HEK293 (cell line): ENCODE data around the gene TRIM36.

Experiments
- CTCF ChIA-PET: fragments of 350-600 bp; formaldehyde crosslinking; extraction: SDS; loops from one replicate; lab custom pipeline; 2021; ENCODE audit warnings: antibody characterized with exemption; lab: Yijun Ruan, JAX
- POLR2A ChIA-PET: fragments of 300-600 bp; formaldehyde crosslinking; extraction: SDS; loops from one replicate; lab custom pipeline; 2020; ENCODE audit warnings: antibody characterized with exemption, inconsistent platforms; lab: Yijun Ruan, JAX
- H3K27ac ChIP-seq: fragments of 200-500 bp; sonication (Bioruptor generic); 2 replicates; pipeline ENCODE4 v1.5.1; 2014; ENCODE audit warnings: low read depth, low read length, control low read depth, inconsistent platforms; ENCODE audit errors: extremely low read depth
- H3K36me3 ChIP-seq, 2 experiments: fragments of 200-500 bp in 1 of 2; sonication (Bioruptor generic) in 1 of 2; 1 replicate in 1 of 2; 2 replicates in 1 of 2; pipeline ENCODE4 v1.5.1; 2014 to 2017; ENCODE audit warnings: inconsistent platforms in 2 of 2, low read length in 2 of 2; ENCODE audit not compliant: control insufficient read depth in 2 of 2, insufficient read depth in 1 of 2
- H3K4me1 ChIP-seq: fragments of 200-500 bp; sonication (Bioruptor generic); 2 replicates; pipeline ENCODE4 v1.5.1; 2014; ENCODE audit warnings: mild to moderate bottlenecking, low read length, inconsistent platforms; ENCODE audit not compliant: control insufficient read depth, insufficient read depth
- H3K4me3 ChIP-seq: 2 replicates; pipeline ENCODE4 v1.5.1; 2011; ENCODE audit warnings: low read depth, mild to moderate bottlenecking, control low read depth, low read length, moderate library complexity
- H3K9me3 ChIP-seq: fragments of 200-500 bp; sonication (Bioruptor generic); 2 replicates; pipeline ENCODE4 v1.5.1; 2014; ENCODE audit warnings: low read depth, low read length, inconsistent platforms; ENCODE audit not compliant: control insufficient read depth, insufficient read depth
- GLIS1 ChIP-seq: fragments of 450-650 bp; formaldehyde crosslinking; IDR thresholded peaks from 2 replicates; pipeline ENCODE4 v1.5.1; 2016; ENCODE audit warnings: missing biosample characterization, missing genetic modification characterization
- HOXA7 ChIP-seq: sonication (generic); formaldehyde crosslinking; IDR thresholded peaks from 2 replicates; pipeline ENCODE4 v1.8.1; 2022; ENCODE audit warnings: missing genetic modification reagents, borderline replicate concordance
- KLF10 ChIP-seq: fragments of 450-650 bp; IDR thresholded peaks from 2 replicates; pipeline ENCODE4 v1.5.1; 2018; ENCODE audit warnings: missing biosample characterization, mild to moderate bottlenecking, missing genetic modification characterization
- KLF9 ChIP-seq: fragments of 450-650 bp; formaldehyde crosslinking; IDR thresholded peaks from 2 replicates; pipeline ENCODE4 v1.5.1; 2016; ENCODE audit warnings: missing biosample characterization, missing genetic modification characterization, low read depth
- OVOL3 ChIP-seq: fragments of 450-650 bp; formaldehyde crosslinking; IDR thresholded peaks from 2 replicates; pipeline ENCODE4 v1.5.1; 2016; ENCODE audit warnings: missing biosample characterization, missing genetic modification characterization
- PRDM6 ChIP-seq: fragments of 450-650 bp; formaldehyde crosslinking; IDR thresholded peaks from 2 replicates; pipeline ENCODE4 v1.5.1; 2017; ENCODE audit warnings: missing biosample characterization, missing genetic modification characterization
- ZNF114 ChIP-seq: fragments of 450-650 bp; formaldehyde crosslinking; IDR thresholded peaks from 2 replicates; pipeline ENCODE4 v1.5.0; 2017; ENCODE audit warnings: missing biosample characterization, missing genetic modification characterization
- ZNF248 ChIP-seq: fragments of 450-650 bp; formaldehyde crosslinking; IDR thresholded peaks from 2 replicates; pipeline ENCODE4 v1.5.1; 2017; ENCODE audit warnings: missing biosample characterization, missing genetic modification characterization
- ZNF341 ChIP-seq: fragments of 450-650 bp; formaldehyde crosslinking; IDR thresholded peaks from 2 replicates; pipeline ENCODE4; 2016; ENCODE audit warnings: low read depth, missing biosample characterization, missing genetic modification characterization
- ZNF549 ChIP-seq: fragments of 450-650 bp; IDR thresholded peaks from 2 replicates; pipeline ENCODE4 v1.5.1; 2018; ENCODE audit warnings: missing biosample characterization, missing genetic modification characterization, mild to moderate bottlenecking, inconsistent platforms, moderate library complexity
- ZNF555 ChIP-seq: fragments of 450-650 bp; formaldehyde crosslinking; conservative IDR thresholded peaks from 2 replicates; pipeline ENCODE4 v1.5.1; 2017; ENCODE audit warnings: missing biosample characterization, mild to moderate bottlenecking, missing genetic modification characterization, inconsistent platforms
- ZNF639 ChIP-seq: fragments of 450-650 bp; formaldehyde crosslinking; IDR thresholded peaks from 2 replicates; pipeline ENCODE4 v1.5.1; 2016; ENCODE audit warnings: missing biosample characterization, missing genetic modification characterization
- ZNF658 ChIP-seq: fragments of 450-650 bp; formaldehyde crosslinking; IDR thresholded peaks from 2 replicates; pipeline ENCODE4; 2016; ENCODE audit warnings: missing biosample characterization, missing genetic modification characterization
- ZNF707 ChIP-seq: fragments of 450-650 bp; formaldehyde crosslinking; IDR thresholded peaks from 2 replicates; pipeline ENCODE4 v1.5.1; 2016; ENCODE audit warnings: missing biosample characterization, missing genetic modification characterization
- ZNF785 ChIP-seq: fragments of 450-650 bp; formaldehyde crosslinking; IDR thresholded peaks from 2 replicates; pipeline ENCODE4 v1.5.1; 2016; ENCODE audit warnings: missing biosample characterization, missing genetic modification characterization
- TF ChIP-seq, protein P1 (sequence below): fragments of 450-650 bp; formaldehyde crosslinking; IDR thresholded peaks from 2 replicates; pipeline ENCODE4 v1.5.1; 2016; ENCODE audit warnings: missing biosample characterization, missing genetic modification characterization
- TF ChIP-seq, protein P2 (sequence below): fragments of 450-650 bp; formaldehyde crosslinking; IDR thresholded peaks from 2 replicates; pipeline ENCODE4 v1.5.1; 2016; ENCODE audit warnings: missing biosample characterization, missing genetic modification characterization, low read depth

The TRIM36 gene

GRCh38 chr5:115196161-115196560, 26.5 kb upstream of the TRIM36 start (continued):
- TF ChIP-seq ZNF639 (tag by site-specific recombination) (no peak), GLIS1 (tag by site-specific recombination) (no peak)
- TF ChIP-seq, protein P1, sequence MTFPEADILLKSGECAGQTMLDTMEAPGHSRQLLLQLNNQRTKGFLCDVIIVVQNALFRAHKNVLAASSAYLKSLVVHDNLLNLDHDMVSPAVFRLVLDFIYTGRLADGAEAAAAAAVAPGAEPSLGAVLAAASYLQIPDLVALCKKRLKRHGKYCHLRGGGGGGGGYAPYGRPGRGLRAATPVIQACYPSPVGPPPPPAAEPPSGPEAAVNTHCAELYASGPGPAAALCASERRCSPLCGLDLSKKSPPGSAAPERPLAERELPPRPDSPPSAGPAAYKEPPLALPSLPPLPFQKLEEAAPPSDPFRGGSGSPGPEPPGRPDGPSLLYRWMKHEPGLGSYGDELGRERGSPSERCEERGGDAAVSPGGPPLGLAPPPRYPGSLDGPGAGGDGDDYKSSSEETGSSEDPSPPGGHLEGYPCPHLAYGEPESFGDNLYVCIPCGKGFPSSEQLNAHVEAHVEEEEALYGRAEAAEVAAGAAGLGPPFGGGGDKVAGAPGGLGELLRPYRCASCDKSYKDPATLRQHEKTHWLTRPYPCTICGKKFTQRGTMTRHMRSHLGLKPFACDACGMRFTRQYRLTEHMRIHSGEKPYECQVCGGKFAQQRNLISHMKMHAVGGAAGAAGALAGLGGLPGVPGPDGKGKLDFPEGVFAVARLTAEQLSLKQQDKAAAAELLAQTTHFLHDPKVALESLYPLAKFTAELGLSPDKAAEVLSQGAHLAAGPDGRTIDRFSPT (tag by site-specific recombination), result no peak

GRCh38 chr5:115194676-115195075, 25.0 kb upstream of the TRIM36 start:
- Histone ChIP-seq H3K9me3 (no peaks in the 10 kb centered on the region; the same call in 1 of the 2 replicates), H3K27ac (no peak overlapping the region), H3K4me1 (no peaks in the 10 kb centered on the region), H3K4me3 (no peak overlapping the region), H3K36me3 (no peaks in the 10 kb centered on the region)
- POLR2A ChIA-PET, result no interaction called here
- TF ChIP-seq ZNF341 (tag by site-specific recombination) (no peak), ZNF658 (tag by site-specific recombination) (no peak), ZNF549 (tag by site-specific recombination) (no peak), ZNF555 (tag by site-specific recombination) (no peak)
- CTCF ChIA-PET, result no interaction called here

DNA sequence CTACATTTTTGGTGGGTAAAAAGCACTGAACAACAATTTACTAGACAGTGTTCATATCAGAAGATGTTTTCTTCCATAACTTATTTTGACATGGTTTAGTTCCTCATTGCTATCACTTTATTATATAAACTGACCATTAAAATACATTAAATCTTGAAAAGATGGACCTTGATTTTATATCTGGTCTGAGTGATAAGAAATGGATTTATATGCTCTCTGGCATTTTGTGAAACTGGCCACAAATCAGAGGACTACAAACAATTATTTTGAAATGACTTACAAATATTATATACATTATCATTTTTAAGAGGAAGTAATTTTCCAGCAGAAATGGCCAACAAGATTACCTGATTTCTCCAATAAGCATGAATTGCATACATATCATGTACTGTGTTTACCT, 23.6 kb upstream of the TRIM36 start:
- no peak overlapping the region for H3K27ac ChIP-seq
- H3K9me3 ChIP-seq, result no peaks in the 10 kb centered on the region
- no peaks in the 10 kb centered on the region for H3K4me1 ChIP-seq
- ChIA-PET POLR2A (no interaction called here), CTCF (no interaction called here)
- H3K36me3 ChIP-seq, result no peaks in the 10 kb centered on the region
- H3K4me3 ChIP-seq, result no peak overlapping the region
- no peak for TF ChIP-seq KLF10
- TF ChIP-seq ZNF785 (tag by site-specific recombination), result no peak
- TF ChIP-seq, protein P2, sequence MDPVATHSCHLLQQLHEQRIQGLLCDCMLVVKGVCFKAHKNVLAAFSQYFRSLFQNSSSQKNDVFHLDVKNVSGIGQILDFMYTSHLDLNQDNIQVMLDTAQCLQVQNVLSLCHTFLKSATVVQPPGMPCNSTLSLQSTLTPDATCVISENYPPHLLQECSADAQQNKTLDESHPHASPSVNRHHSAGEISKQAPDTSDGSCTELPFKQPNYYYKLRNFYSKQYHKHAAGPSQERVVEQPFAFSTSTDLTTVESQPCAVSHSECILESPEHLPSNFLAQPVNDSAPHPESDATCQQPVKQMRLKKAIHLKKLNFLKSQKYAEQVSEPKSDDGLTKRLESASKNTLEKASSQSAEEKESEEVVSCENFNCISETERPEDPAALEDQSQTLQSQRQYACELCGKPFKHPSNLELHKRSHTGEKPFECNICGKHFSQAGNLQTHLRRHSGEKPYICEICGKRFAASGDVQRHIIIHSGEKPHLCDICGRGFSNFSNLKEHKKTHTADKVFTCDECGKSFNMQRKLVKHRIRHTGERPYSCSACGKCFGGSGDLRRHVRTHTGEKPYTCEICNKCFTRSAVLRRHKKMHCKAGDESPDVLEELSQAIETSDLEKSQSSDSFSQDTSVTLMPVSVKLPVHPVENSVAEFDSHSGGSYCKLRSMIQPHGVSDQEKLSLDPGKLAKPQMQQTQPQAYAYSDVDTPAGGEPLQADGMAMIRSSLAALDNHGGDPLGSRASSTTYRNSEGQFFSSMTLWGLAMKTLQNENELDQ (tag by site-specific recombination), result no peak
- no peak for TF ChIP-seq OVOL3 (tag by site-specific recombination)
- no peak for TF ChIP-seq KLF9
- TF ChIP-seq ZNF248 (tag by site-specific recombination), result no peak
- no peak for TF ChIP-seq ZNF707 (tag by site-specific recombination)
- TF ChIP-seq PRDM6, result no peak
- no peak for TF ChIP-seq HOXA7 (CRISPR knock-in tag)
- TF ChIP-seq ZNF114 (tag by site-specific recombination), result no peak
